GM18517 (cell line): ENCODE results near the gene RABGGTA.
"Not testable (repeated sequence)": the region's sequence is repeated elsewhere in the genome, so short reads cannot be mapped to it uniquely, and the experiment has no call there.

ENCODE experiments used
- ATAC-seq: cut with Tn5 transposase; IDR thresholded peaks from one replicate; pipeline ENCODE4 v1.9.1; 2021; ENCODE audit warnings: mild to moderate bottlenecking, moderate library complexity; ENCODE audit not compliant: unreplicated experiment

The RABGGTA gene

GRCh38 chr14:24222987-24223386 lies 48.4 kb downstream of the RABGGTA start:
- ATAC-seq, result not testable (repeated sequence)

DNA sequence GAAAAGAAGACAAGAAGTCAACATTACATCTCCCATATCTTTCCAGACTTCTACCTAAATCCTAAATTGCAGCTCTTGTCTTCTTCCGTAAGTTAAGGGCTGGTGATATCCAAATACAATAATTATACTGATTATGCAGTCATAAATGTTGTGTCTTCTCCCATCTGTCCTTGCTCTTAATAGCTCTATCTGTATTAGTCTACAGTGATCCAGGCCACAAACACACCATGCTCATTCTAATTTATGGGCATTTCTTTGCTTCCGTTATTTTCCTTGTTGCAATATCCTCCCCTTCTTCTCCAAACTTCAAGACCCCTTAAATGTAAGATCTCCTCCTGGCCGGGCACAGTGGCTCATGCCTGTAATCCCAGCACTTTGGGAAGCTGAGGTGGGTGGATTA lies 51.9 kb downstream of the RABGGTA start:
- no peak for ATAC-seq

GRCh38 chr14:24219080-24219479 lies 52.3 kb downstream of the RABGGTA start:
- no peak for ATAC-seq

GRCh38 chr14:24216876-24217275 lies 54.5 kb downstream of the RABGGTA start:
- not testable (repeated sequence) for ATAC-seq

DNA sequence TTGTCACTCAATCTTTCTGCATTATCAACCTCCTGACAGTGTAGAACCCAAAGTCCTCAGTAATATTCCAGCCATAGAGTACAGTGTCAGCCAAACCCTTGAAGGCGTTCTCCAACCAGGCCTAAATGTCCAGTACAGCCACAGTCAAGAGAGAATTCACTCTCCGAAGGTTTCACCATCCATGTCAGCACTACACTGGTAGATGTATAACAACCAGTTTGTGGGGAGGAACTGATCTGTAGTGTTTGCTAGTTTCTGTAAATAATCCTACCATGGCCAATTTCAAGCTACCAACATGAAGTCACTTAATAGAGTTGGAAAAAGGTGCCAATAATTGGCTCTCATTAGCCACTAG lies 55.1 kb downstream of the RABGGTA start:
- ATAC-seq, result no peak
